ENCODE data around the gene SLC4A5. TPM values are rescaled to one million over a fixed set of nuclear protein-coding genes. Genes with fewer than 3 reads are reported as not detected.

SLC4A5 gene
- total and polyA plus RNA-seq, 8 donors = 0.12 to 4.8 (median 0.58) TPM; not detected in 1

- Histone ChIP-seq H3K4me1 (peaks cover 5 to 30% (median 16%) of the 10 kb centered on the region in 4 donors), H3K27ac (no peak overlapping the region), H3K9me3 (no peaks in the 10 kb centered on the region), H3K36me3 (peaks cover 0 to 8% (median 0%) of the 10 kb centered on the region in 4 donors), H3K4me3 (no peak overlapping the region), H3K27me3 (no peaks in the 10 kb centered on the region)
- no peak for DNase-seq
- TF ChIP-seq POLR2AphosphoS5 (IDR thresholded peaks at IDR 0.05) (no peak), POLR2A (IDR thresholded peaks at IDR 0.05) (no peak), CTCF (IDR thresholded peaks at IDR 0.05) (no peak), EP300 (IDR thresholded peaks at IDR 0.05) (no peak)
- intact Hi-C loops (cut with DNase I; ENCODE audit: low total_unique reads) = no loop called here
- 82 to 92% (median 89%) methylated on average over 3 of the region's 3 CpGs for WGBS, 5 donors
Measured at GRCh38 chr2:74290066-74290465, 53.1 kb downstream of the SLC4A5 start.

GRCh38 chr2:74286725-74287124 is 56.5 kb downstream of the SLC4A5 start:
- TF ChIP-seq POLR2A (IDR thresholded peaks at IDR 0.05) (no peak), CTCF (IDR thresholded peaks at IDR 0.05) (no peak), POLR2AphosphoS5 (IDR thresholded peaks at IDR 0.05) (no peak), EP300 (IDR thresholded peaks at IDR 0.05) (no peak)
- intact Hi-C loops (cut with DNase I; ENCODE audit: low total_unique reads) = no loop called here
- Histone ChIP-seq H3K4me3 (no peak overlapping the region), H3K36me3 (peaks cover 0 to 14% (median 4%) of the 10 kb centered on the region in 4 donors), H3K27ac (no peak overlapping the region), H3K4me1 (peaks cover 4 to 13% (median 7%) of the 10 kb centered on the region in 4 donors), H3K27me3 (no peaks in the 10 kb centered on the region), H3K9me3 (no peaks in the 10 kb centered on the region)
- 78 to 88% (median 86%) methylated on average over 6 of the region's 6 CpGs for WGBS, 5 donors
- DNase-seq = no peak

DNA sequence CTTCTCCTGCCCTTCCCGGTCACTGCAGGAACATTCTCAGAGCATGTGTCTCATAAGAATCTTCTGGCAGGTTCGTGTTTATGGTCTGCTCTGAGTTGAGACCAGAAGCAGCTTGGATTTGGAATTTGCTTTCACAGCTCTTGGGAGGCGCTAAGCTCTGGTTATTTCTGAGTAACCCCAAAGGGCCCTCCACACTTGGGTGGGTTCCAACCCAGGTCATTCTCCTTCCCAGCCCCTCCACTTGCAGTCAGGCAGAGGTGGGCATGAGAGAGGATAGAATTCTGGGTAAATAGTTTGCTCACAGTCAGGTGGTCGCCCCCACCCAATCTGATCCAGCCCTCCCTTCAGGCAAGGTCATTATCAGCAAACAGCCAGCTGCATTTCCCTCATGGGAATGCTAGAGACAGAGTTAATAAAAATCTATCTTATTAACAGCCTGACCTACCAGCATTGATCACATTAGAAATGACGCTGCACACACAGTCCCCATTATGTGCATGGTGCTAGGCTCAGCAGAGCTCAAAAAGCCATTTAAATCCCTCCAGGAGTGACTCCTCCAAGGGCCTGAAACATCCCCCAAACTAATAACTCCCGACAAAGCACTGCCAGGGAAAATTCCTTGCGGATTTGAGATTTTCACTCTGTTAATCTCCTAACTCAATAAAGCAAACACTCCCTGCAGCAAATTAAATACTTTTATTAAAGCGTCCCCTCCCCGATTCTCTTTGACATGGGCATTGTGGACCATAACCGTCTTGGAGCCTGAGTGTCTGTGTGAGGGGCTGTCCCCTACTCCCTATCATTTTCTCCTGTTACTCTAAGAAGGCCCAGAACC is 61.9 kb downstream of the SLC4A5 start:
- Histone ChIP-seq H3K4me1 (no peaks in the 10 kb centered on the region), H3K27ac (no peak overlapping the region), H3K36me3 (peaks cover 0 to 22% (median 4%) of the 10 kb centered on the region in 4 donors), H3K4me3 (no peak overlapping the region), H3K27me3 (no peaks in the 10 kb centered on the region), H3K9me3 (no peaks in the 10 kb centered on the region)
- 61 to 82% (median 73%) methylated on average over 10 of the region's 10 CpGs for WGBS, 5 donors
- TF ChIP-seq POLR2A (IDR thresholded peaks at IDR 0.05) (no peak), EP300 (IDR thresholded peaks at IDR 0.05) (no peak), CTCF (IDR thresholded peaks at IDR 0.05) (no peak), POLR2AphosphoS5 (IDR thresholded peaks at IDR 0.05) (no peak)
- intact Hi-C loops (cut with DNase I; ENCODE audit: low total_unique reads) = no loop called here
- peak in 1 of 2 donors; percentile 12 for DNase-seq

- no peak for TF ChIP-seq POLR2A (IDR thresholded peaks at IDR 0.05)
- TF ChIP-seq CTCF (IDR thresholded peaks at IDR 0.05) = no peak
- TF ChIP-seq POLR2AphosphoS5 (IDR thresholded peaks at IDR 0.05) = no peak
- TF ChIP-seq EP300 (IDR thresholded peaks at IDR 0.05) = no peak
- no peak for DNase-seq
- Histone ChIP-seq H3K27me3 (no peaks in the 10 kb centered on the region), H3K4me3 (no peak overlapping the region), H3K36me3 (peaks cover 0 to 14% (median 4%) of the 10 kb centered on the region in 4 donors), H3K9me3 (no peaks in the 10 kb centered on the region), H3K4me1 (no peaks in the 10 kb centered on the region), H3K27ac (no peak overlapping the region)
- intact Hi-C loops (cut with DNase I; ENCODE audit: low total_unique reads) = no loop called here
- 83 to 91% (median 90%) methylated on average over 4 of the region's 4 CpGs for WGBS, 5 donors
Measured at GRCh38 chr2:74278694-74279093, 64.5 kb downstream of the SLC4A5 start.
